Thyroid gland (tissue), 4 donors: ENCODE results near the gene RHEBL1. TPM values are rescaled to one million over a fixed set of nuclear protein-coding genes. Genes with fewer than 3 reads are reported as not detected.
A peak's percentile ranks its signal among the peaks of the same experiment; 100 is the strongest.

Experiments
- DNase-seq, 2 donors: peaks; one replicate each; pipeline ENCODE4 v3.0.0-alpha.2; 2019
- H3K27ac ChIP-seq, 3 donors: fragments of 200-600 bp; sonication (generic); 1 replicate in 2 of 3; 2 replicates in 1 of 3; pipeline ENCODE4 v1.5.1; 2016 to 2019; ENCODE audit warnings: mild to moderate bottlenecking in 1 of 3, moderate library complexity in 1 of 3
- H3K27me3 ChIP-seq: fragments of 200-600 bp; sonication (generic); one replicate; pipeline ENCODE4 v1.5.1; 2019
- H3K36me3 ChIP-seq, 2 donors: fragments of 200-600 bp; sonication (generic); one replicate each; pipeline ENCODE4 v1.5.1; 2016 to 2019
- H3K4me1 ChIP-seq, 2 donors: fragments of 200-600 bp; sonication (generic); one replicate each; pipeline ENCODE4 v1.5.1; 2017 to 2019
- H3K4me3 ChIP-seq, 3 donors: fragments of 200-600 bp; sonication (generic); replicated peaks in 1 of 3; 1 replicate in 2 of 3; 2 replicates in 1 of 3; pipeline ENCODE4 v1.5.1; 2016; ENCODE audit warnings: mild to moderate bottlenecking in 1 of 3
- H3K9me3 ChIP-seq: fragments of 200-600 bp; sonication (generic); one replicate; pipeline ENCODE4 v1.5.1; 2017
- CTCF ChIP-seq, 6 experiments: fragments of 200-600 bp in 3 of 6; fragments of 450-650 bp in 3 of 6; sonication (generic) in 3 of 6; IDR thresholded peaks; one replicate each; pipeline ENCODE4 v1.5.1; 2016 to 2019; ENCODE audit warnings: antibody characterized with exemption in 6 of 6, mild to moderate bottlenecking in 2 of 6, inconsistent platforms in 1 of 6, moderate library complexity in 1 of 6
- POLR2A ChIP-seq, 2 donors: fragments of 450-650 bp; IDR thresholded peaks; one replicate each; pipeline ENCODE4 v1.6.1; 2017; ENCODE audit warnings: antibody characterized with exemption in 2 of 2, mild to moderate bottlenecking in 2 of 2, moderate library complexity in 1 of 2
- WGBS, 2 donors: methylation state at CpG; one replicate each; pipeline ENCODE4 v1.1.5; 2017; 5-methylcytosine and 5-hydroxymethylcytosine counted together
- intact Hi-C: fragments of 100-400 bp; cut with DNase I; formaldehyde crosslinking; loops from one replicate; pipeline ENCODE4 v1.15.1; 2023
- total RNA-seq, 4 donors: library from RNA; depleted of rRNA; stranded (reverse); fragments of >200 nt; gene quantifications; one replicate each; pipeline ENCODE4 v1.2.3, GENCODE V29; 2016

RHEBL1 gene
- total RNA-seq, 4 donors from 2014 or later = 0.98 TPM; not detected in 3

DNA sequence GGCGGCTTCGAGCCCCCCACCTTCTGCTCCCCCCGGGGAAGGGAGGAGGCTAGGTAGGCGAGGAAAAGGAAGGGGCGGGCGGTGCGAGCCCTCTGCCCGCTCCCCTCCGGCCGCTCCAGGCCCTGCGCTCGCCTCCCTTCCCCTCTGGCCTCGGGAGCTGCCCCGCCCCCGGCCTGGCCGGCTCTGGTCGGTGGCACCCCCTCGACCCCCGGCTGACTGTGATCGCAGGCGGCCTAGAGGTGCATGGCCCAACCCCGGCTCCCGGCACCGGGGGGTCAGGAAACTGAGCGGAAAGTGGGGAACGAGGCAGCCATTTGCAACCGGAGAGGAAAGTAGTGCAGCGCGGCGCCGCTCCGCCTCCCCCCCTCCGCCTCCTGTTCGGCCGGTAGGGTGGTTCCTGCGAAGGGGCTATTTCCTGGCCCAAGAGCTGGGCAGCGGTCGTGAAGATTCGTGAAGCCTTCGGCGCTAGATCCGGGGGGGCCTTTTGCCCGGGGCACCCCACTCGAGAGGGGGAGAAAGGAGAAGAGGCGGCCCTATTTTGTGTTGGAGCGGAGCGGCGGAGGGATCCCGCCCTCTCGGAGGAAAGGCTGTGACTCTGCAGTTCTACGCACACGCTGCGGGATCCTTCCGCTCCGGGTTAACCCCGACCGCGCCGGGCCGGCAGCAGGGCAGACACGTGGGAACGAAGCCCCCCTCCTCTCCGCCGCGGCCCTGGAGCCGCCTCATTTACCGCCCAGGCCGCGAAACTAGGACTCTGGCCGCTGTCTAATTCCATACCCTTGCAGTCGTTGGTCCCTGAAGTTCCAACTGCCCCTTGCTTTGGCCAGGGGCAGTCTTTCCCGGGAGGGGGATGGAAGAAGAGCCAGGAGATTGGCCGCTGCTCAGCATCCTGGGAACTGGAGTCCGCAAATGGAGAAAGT, 9.3 kb downstream of the RHEBL1 start, which contains the start of gene KMT2D:
Gene KMT2D (minus strand): TSS at position 558 of the 920 bp plus-strand sequence. CDS start 5,470 bp downstream, outside the sequence.
- Histone ChIP-seq H3K27me3 (no peaks in the 10 kb centered on the region), H3K9me3 (no peaks in the 10 kb centered on the region), H3K4me1 (peaks cover 35 to 38% of the 10 kb centered on the region in 2 donors), H3K27ac (peak within 1 kb of the TSS; percentile 96 to 99 (median 97)), H3K4me3 (peak within 1 kb of the TSS; percentile 75 to 98 (median 94)), H3K36me3 (no peaks in the 10 kb centered on the region)
- intact Hi-C loops = no loop called here
- TF ChIP-seq CTCF (IDR thresholded peaks at IDR 0.05) (peak in 4 of 6 experiments; percentile 23 to 84 (median 51)), POLR2A (IDR thresholded peaks at IDR 0.05) (peak in 1 of 2 donors; percentile 61)
- 0 to 1% methylated on average over 22 to 24 of the region's 74 CpGs for WGBS, 2 donors
- DNase-seq = peak; percentile 90 to 91

- Histone ChIP-seq H3K4me1 (peaks cover 37 to 42% of the 10 kb centered on the region in 2 donors), H3K4me3 (peak overlapping the region; percentile 75 to 98 (median 94)), H3K9me3 (no peaks in the 10 kb centered on the region), H3K27ac (peak overlapping the region; percentile 96 to 99 (median 97)), H3K27me3 (no peaks in the 10 kb centered on the region), H3K36me3 (peaks cover under 1 to 4% of the 10 kb centered on the region in 2 donors)
- TF ChIP-seq POLR2A (IDR thresholded peaks at IDR 0.05) (no peak), CTCF (IDR thresholded peaks at IDR 0.05) (no peak)
- WGBS, 2 donors = 0% methylated on average over 15 to 29 of the region's 70 CpGs
- peak; percentile 24 to 31 for DNase-seq
- intact Hi-C loops = no loop called here
Observed at GRCh38 chr12:49059299-49060171, 10.2 kb downstream of the RHEBL1 start.

DNA sequence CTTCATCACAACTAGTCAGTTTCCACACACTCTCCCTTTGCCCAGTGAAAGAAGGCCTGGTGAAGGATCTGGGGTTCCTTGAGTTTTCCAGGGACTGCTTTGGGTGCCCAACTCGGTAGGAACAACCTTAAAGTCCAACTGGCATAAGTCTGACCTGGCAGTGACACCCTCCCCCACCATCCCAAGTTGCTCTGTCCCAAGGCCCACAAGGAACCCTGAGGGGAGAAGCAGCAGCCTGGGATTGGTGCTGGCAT, 10.8 kb downstream of the RHEBL1 start:
- intact Hi-C loops = no loop called here
- no peaks in the 10 kb centered on the region for H3K9me3 ChIP-seq
- peak overlapping the region in 2 of 3 donors; percentile 96 to 97 for H3K27ac ChIP-seq
- TF ChIP-seq CTCF (IDR thresholded peaks at IDR 0.05) = no peak
- TF ChIP-seq POLR2A (IDR thresholded peaks at IDR 0.05) = no peak
- peaks cover 6 to 8% of the 10 kb centered on the region in 2 donors for H3K36me3 ChIP-seq
- peak overlapping the region; percentile 75 to 98 (median 94) for H3K4me3 ChIP-seq
- no peak for DNase-seq
- H3K4me1 ChIP-seq = peaks cover 37 to 42% of the 10 kb centered on the region in 2 donors
- H3K27me3 ChIP-seq = no peaks in the 10 kb centered on the region
- WGBS, 2 donors = 0% methylated on average over 1 of the region's 1 CpG

DNA sequence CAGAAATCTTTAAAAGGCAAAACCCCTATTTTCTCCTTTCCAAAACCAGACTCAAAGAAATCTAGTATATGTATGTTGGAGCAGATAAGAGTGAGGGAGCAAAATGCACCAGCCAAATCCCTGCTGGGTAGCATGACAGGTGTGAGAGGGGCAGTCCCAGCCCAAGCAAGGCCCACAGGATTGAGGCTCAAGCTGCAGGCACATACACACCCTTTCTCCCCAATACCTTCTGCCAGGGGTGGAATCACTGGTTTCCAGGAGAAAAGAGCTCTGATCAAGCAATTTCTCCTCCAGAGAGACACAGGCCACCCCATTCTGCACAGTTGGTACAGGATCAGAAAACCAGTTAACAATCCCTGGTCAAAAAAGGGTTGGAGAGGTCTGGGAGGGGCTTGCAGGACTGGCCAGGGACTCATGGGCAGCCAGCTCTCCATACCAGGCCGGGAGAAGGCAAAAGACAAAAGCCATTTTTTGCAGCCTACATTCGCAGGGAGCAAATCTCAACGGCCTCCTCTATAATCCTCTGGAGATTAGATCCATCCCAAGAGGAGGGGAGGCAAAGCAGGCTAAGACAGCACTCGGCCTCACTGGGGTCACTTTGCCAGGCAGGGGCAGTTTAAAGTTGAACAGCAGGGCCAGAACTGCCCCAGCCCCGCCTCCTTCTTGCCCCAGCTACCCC, 11.3 kb downstream of the RHEBL1 start:
- DNase-seq = no peak
- Histone ChIP-seq H3K4me3 (peak overlapping the region; percentile 75 to 98 (median 94)), H3K9me3 (no peaks in the 10 kb centered on the region), H3K36me3 (peaks cover 11 to 13% of the 10 kb centered on the region in 2 donors), H3K27ac (peak overlapping the region in 2 of 3 donors; percentile 96 to 97), H3K4me1 (peaks cover 37 to 42% of the 10 kb centered on the region in 2 donors), H3K27me3 (no peaks in the 10 kb centered on the region)
- intact Hi-C loops = no loop called here
- WGBS, 2 donors = 3 to 5% methylated on average over 4 of the region's 5 CpGs
- no peak for TF ChIP-seq POLR2A (IDR thresholded peaks at IDR 0.05)
- TF ChIP-seq CTCF (IDR thresholded peaks at IDR 0.05) = no peak
